B cell (primary cell): ENCODE data around the gene PLIN4. TPM values are rescaled to one million over a fixed set of nuclear protein-coding genes. Genes with fewer than 3 reads are reported as not detected.
A peak's percentile ranks its signal among the peaks of the same experiment; 100 is the strongest.

Experiments used
- ATAC-seq: fragments of 200-7000 bp; cut with Tn5 transposase; one replicate; pipeline ENCODE4 v1.10.0; 2021; ENCODE audit warnings: low read depth, mild to moderate bottlenecking, moderate number of reproducible peaks, moderate library complexity
- CTCF ChIA-PET: fragments of 350-600 bp; sonication (Branson Sonifier 250); formaldehyde crosslinking; loops from one replicate; lab custom pipeline; 2021; ENCODE audit warnings: antibody characterized with exemption, inconsistent platforms; lab: Charles Lee
- POLR2A ChIA-PET: fragments of 350-600 bp; sonication (Branson Sonifier 250); formaldehyde crosslinking; loops from one replicate; lab custom pipeline; 2021; ENCODE audit warnings: antibody characterized with exemption; lab: Charles Lee
- DNase-seq: peaks from one replicate; pipeline ENCODE4 v3.0.0; 2013
- H2AFZ ChIP-seq: 2 replicates; pipeline ENCODE4 v1.6.1; 2012; ENCODE audit warnings: mild to moderate bottlenecking, low read depth, low read length; ENCODE audit not compliant: insufficient read depth, poor library complexity, severe bottlenecking
- H3K27ac ChIP-seq, 2 donors: 1 replicate in 1 of 2; 2 replicates in 1 of 2; pipeline ENCODE4 v1.5.1; 2012 to 2013; ENCODE audit warnings: low read length in 2 of 2, mild to moderate bottlenecking in 2 of 2, moderate library complexity in 1 of 2
- H3K27me3 ChIP-seq, 4 experiments: fragments of 200-600 bp in 1 of 4; sonication (generic) in 1 of 4; replicated peaks in 1 of 4; 1 replicate in 2 of 4; 2 replicates in 2 of 4; pipeline versions ENCODE4 v1.6.1 to v1.7.0; 2013 to 2016; ENCODE audit warnings: low read length in 3 of 4, mild to moderate bottlenecking in 2 of 4, mixed read lengths in 1 of 4, moderate library complexity in 1 of 4; ENCODE audit not compliant: insufficient read depth in 4 of 4, control insufficient read depth in 3 of 4; ENCODE audit errors: control extremely low read depth in 1 of 4
- H3K36me3 ChIP-seq, 2 experiments: replicated peaks in 1 of 2; 1 replicate in 1 of 2; 2 replicates in 1 of 2; pipeline versions ENCODE4 v1.6.1 to v1.7.1; 2013; ENCODE audit warnings: low read length in 1 of 2; ENCODE audit not compliant: insufficient read depth in 2 of 2, control insufficient read depth in 1 of 2; ENCODE audit errors: control extremely low read depth in 1 of 2, extremely low read depth in 1 of 2
- H3K4me1 ChIP-seq, 2 donors: fragments of 200-600 bp in 1 of 2; sonication (generic) in 1 of 2; 1 replicate in 1 of 2; 2 replicates in 1 of 2; pipeline versions ENCODE4 v1.5.1 to v1.6.1; 2013 to 2017; ENCODE audit warnings: low read length in 2 of 2; ENCODE audit not compliant: control insufficient read depth in 2 of 2, insufficient read depth in 2 of 2
- H3K4me2 ChIP-seq: replicated peaks from 2 replicates; pipeline ENCODE3; 2012; ENCODE audit warnings: mild to moderate bottlenecking, low read depth, low read length; ENCODE audit not compliant: poor library complexity, severe bottlenecking
- H3K4me3 ChIP-seq, 5 experiments: fragments of 200-600 bp in 1 of 5; sonication (generic) in 1 of 5; 1 replicate in 3 of 5; 2 replicates in 2 of 5; pipeline versions ENCODE4 v1.5.1 to v1.7.0; 2011 to 2016; ENCODE audit warnings: low read length in 4 of 5, mild to moderate bottlenecking in 4 of 5, low read depth in 2 of 5, control low read depth in 1 of 5, moderate library complexity in 1 of 5; ENCODE audit not compliant: insufficient read depth in 1 of 5; ENCODE audit errors: control extremely low read depth in 1 of 5, extremely low read depth in 1 of 5
- H3K79me2 ChIP-seq: fragments of 200-600 bp; sonication (generic); one replicate; pipeline ENCODE4 v1.6.0; 2016; ENCODE audit warnings: low read length; ENCODE audit not compliant: control insufficient read depth, insufficient read depth
- H3K9ac ChIP-seq: fragments of 200-600 bp; sonication (generic); 2 replicates; pipeline ENCODE4 v1.6.1; 2017; ENCODE audit warnings: mild to moderate bottlenecking, low read length, moderate library complexity
- H3K9me3 ChIP-seq, 3 donors: one replicate each; pipeline versions ENCODE4 v1.6.1 to v1.7.1; 2013; ENCODE audit warnings: low read length in 2 of 3; ENCODE audit not compliant: control insufficient read depth in 2 of 3, insufficient read depth in 1 of 3; ENCODE audit errors: control extremely low read depth in 1 of 3
- H4K20me1 ChIP-seq: 2 replicates; pipeline ENCODE4 v1.6.0; 2012; ENCODE audit warnings: mild to moderate bottlenecking, low read length; ENCODE audit not compliant: insufficient read depth, control insufficient read depth, poor library complexity, severe bottlenecking
- H3K27ac Mint-ChIP-seq: one replicate; pipeline ENCODE4 v1.8.0; 2021; ENCODE audit warnings: mixed read lengths
- H3K27me3 Mint-ChIP-seq: one replicate; pipeline ENCODE4 v1.8.0; 2021; ENCODE audit warnings: mixed read lengths
- H3K4me1 Mint-ChIP-seq: one replicate; pipeline ENCODE4 v1.8.0; 2021; ENCODE audit warnings: mixed read lengths
- H3K4me3 Mint-ChIP-seq: one replicate; pipeline ENCODE4 v1.8.0; 2021; ENCODE audit warnings: mixed read lengths
- H3K9me3 Mint-ChIP-seq: one replicate; pipeline ENCODE4 v1.8.0; 2022; ENCODE audit warnings: mixed read lengths; ENCODE audit not compliant: insufficient read depth
- CTCF ChIP-seq: fragments of 200-600 bp; IDR thresholded peaks from one replicate; pipeline ENCODE4 v1.8.0; 2022; ENCODE audit warnings: antibody characterized with exemption, mild to moderate bottlenecking
- EZH2 ChIP-seq: IDR thresholded peaks from 2 replicates; pipeline ENCODE4 v1.6.1; 2012; ENCODE audit warnings: borderline replicate concordance, low read depth, mild to moderate bottlenecking, moderate library complexity, low read length; ENCODE audit not compliant: insufficient read depth, poor library complexity, severe bottlenecking
- WGBS: methylation state at CpG from one replicate; pipeline ENCODE4 v1.1.5; 2013; ENCODE audit warnings: missing lambda C conversion rate; ENCODE audit not compliant: insufficient coverage; 5-methylcytosine and 5-hydroxymethylcytosine counted together
- intact Hi-C: fragments of 100-400 bp; cut with micrococcal nuclease; formaldehyde crosslinking; loops from one replicate; pipeline ENCODE4 v1.10.0; 2022
- polyA plus RNA-seq: library from polyadenylated mRNA; depleted of rRNA; stranded (reverse); fragments of >200 nt; gene quantifications from 2 replicates; pipeline ENCODE4 v1.2.3, GENCODE V29; 2012
- total RNA-seq, 2 donors: library from RNA; stranded (reverse); fragments of 120-200 nt in 1 of 2; gene quantifications; 1 replicate in 1 of 2; 2 replicates in 1 of 2; pipeline versions ENCODE4 v1.2.3 to v1.2.4, GENCODE V29; 2013 to 2022

Gene PLIN4
- total and polyA plus RNA-seq, 2 donors (not counting 1 experiment from before 2014, with no cell fraction given) = 0.04 to 0.07 TPM

- DNase-seq (no peak), ATAC-seq (peak; percentile 41)
- peak within 1 kb of the TSS; percentile 64 for H3K4me3 Mint-ChIP-seq
- CTCF ChIA-PET = interaction anchor here (0.6 to 1.5 kb wide), 4 partner anchors 15 to 96 kb away, joined by 3 to 6 read pairs (median 4); no protein-coding TSS in a partner anchor
- no peak within 1 kb of the TSS for H3K27ac ChIP-seq
- H3K79me2 ChIP-seq = no peaks in the 10 kb centered on the region
- peak within 1 kb of the TSS; percentile 59 for H2AFZ ChIP-seq
- H3K9me3 Mint-ChIP-seq = no peaks in the 10 kb centered on the region
- peaks cover 16 to 19% of the 10 kb centered on the region in 2 donors for H3K4me1 ChIP-seq
- H3K9me3 ChIP-seq = peaks cover 0 to 36% (median 0%) of the 10 kb centered on the region in 3 donors
- H3K27ac Mint-ChIP-seq = peak within 1 kb of the TSS; percentile 41
- no peak within 1 kb of the TSS for H3K9ac ChIP-seq
- peaks cover 15% of the 10 kb centered on the region for H3K4me1 Mint-ChIP-seq
- TF ChIP-seq EZH2 (no peak), CTCF (no peak)
- H3K27me3 Mint-ChIP-seq = peaks cover 13% of the 10 kb centered on the region
- H3K4me3 ChIP-seq = peak within 1 kb of the TSS in 3 of 5 experiments; percentile 21 to 75 (median 38)
- H3K36me3 ChIP-seq = no peaks in the 10 kb centered on the region
- intact Hi-C loops = no loop called here
- H3K27me3 ChIP-seq = peaks cover 0 to 29% (median 3%) of the 10 kb centered on the region in 4 experiments
- H4K20me1 ChIP-seq = no peaks in the 10 kb centered on the region
- 87% methylated on average over 9 of the region's 14 CpGs for WGBS
- peak within 1 kb of the TSS; percentile 33 for H3K4me2 ChIP-seq
- POLR2A ChIA-PET = interaction anchor here (0.5 kb wide), 1 partner anchor 10 kb away, joined by 8 read pairs; no protein-coding TSS in a partner anchor
Measured at GRCh38 chr19:4539693-4540581, 21.7 kb upstream of the PLIN4 start, which contains the start of gene LRG1. Gene LRG1 (minus strand): TSS chr19:4540036. CDS start chr19:4540013, 23 bp downstream.
